ENCODE measurements around the gene PPM1L.

DNA sequence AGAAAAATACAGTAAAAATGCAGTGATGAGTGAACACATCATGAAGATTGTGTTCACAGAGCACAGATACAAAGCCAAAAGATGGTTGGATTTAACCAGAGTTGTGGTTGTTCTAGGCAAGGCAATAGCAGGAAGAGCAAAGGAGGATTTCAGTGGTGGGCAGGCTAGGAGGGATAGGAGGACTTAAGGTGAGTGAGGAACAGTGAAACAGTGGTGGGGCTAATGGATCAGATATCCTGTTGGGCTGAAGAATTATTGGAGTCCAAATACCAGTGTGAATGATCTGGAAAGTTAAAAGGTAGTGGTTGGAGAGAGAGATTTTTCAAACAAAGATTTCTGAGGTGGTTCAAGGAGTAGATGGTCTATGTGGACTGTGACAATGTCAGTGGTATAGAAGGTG is 240.8 kb downstream of the PPM1L start:
- TF ChIP-seq POLR2AphosphoS5 (IDR thresholded peaks at IDR 0.05; ENCODE audit: low read length) (no peak), TCF12 (IDR thresholded peaks at IDR 0.05; ENCODE audit: low read depth, low read length) (no peak), RCOR1 (conservative IDR thresholded peaks at IDR 0.05; ENCODE audit: low read depth, low read length) (no peak), TBL1XR1 (IDR thresholded peaks at IDR 0.05; ENCODE audit: low read depth, low read length) (no peak), ETV6 (conservative IDR thresholded peaks at IDR 0.05 in 1 of 2, IDR thresholded peaks at IDR 0.05 in 1 of 2; ENCODE audit: borderline replicate concordance in 1 of 2, low read depth in 1 of 2) (no peak), NR2C2 (IDR thresholded peaks at IDR 0.05; ENCODE audit: borderline replicate concordance, control insufficient read depth, insufficient read length, low read depth) (no peak), BHLHE40 (IDR thresholded peaks at IDR 0.05; ENCODE audit: borderline replicate concordance in 1 of 2, low read depth in 2 of 2, low read length in 1 of 2) (no peak), CEBPB (IDR thresholded peaks at IDR 0.05; ENCODE audit: borderline replicate concordance in 1 of 2, low read depth in 2 of 2, low read length in 2 of 2) (no peak), MXI1 (IDR thresholded peaks at IDR 0.05; ENCODE audit: low read depth, low read length) (no peak), POLR2A (IDR thresholded peaks at IDR 0.05; ENCODE audit: low read depth, low read length) (no peak), TARDBP (IDR thresholded peaks at IDR 0.05; ENCODE audit: borderline replicate concordance) (no peak)
- TF ChIP-seq, protein P1, sequence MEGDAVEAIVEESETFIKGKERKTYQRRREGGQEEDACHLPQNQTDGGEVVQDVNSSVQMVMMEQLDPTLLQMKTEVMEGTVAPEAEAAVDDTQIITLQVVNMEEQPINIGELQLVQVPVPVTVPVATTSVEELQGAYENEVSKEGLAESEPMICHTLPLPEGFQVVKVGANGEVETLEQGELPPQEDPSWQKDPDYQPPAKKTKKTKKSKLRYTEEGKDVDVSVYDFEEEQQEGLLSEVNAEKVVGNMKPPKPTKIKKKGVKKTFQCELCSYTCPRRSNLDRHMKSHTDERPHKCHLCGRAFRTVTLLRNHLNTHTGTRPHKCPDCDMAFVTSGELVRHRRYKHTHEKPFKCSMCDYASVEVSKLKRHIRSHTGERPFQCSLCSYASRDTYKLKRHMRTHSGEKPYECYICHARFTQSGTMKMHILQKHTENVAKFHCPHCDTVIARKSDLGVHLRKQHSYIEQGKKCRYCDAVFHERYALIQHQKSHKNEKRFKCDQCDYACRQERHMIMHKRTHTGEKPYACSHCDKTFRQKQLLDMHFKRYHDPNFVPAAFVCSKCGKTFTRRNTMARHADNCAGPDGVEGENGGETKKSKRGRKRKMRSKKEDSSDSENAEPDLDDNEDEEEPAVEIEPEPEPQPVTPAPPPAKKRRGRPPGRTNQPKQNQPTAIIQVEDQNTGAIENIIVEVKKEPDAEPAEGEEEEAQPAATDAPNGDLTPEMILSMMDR (IDR thresholded peaks at IDR 0.05 in 2 of 3, conservative IDR thresholded peaks at IDR 0.05 in 1 of 3; ENCODE audit: control insufficient read depth in 2 of 3, extremely low read depth in 1 of 3, insufficient read depth in 1 of 3, low read depth in 3 of 3, low read length in 3 of 3), result no peak
- TF ChIP-seq, protein P2, sequence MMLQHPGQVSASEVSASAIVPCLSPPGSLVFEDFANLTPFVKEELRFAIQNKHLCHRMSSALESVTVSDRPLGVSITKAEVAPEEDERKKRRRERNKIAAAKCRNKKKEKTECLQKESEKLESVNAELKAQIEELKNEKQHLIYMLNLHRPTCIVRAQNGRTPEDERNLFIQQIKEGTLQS (IDR thresholded peaks at IDR 0.05; ENCODE audit: borderline replicate concordance, extremely low read depth, low read depth, low read length), result no peak
- TF ChIP-seq, protein P3, sequence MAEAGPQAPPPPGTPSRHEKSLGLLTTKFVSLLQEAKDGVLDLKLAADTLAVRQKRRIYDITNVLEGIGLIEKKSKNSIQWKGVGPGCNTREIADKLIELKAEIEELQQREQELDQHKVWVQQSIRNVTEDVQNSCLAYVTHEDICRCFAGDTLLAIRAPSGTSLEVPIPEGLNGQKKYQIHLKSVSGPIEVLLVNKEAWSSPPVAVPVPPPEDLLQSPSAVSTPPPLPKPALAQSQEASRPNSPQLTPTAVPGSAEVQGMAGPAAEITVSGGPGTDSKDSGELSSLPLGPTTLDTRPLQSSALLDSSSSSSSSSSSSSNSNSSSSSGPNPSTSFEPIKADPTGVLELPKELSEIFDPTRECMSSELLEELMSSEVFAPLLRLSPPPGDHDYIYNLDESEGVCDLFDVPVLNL (IDR thresholded peaks at IDR 0.05; ENCODE audit: low read depth, low read length), result no peak

All from GM12878 (cell line).